K562 (cell line): ENCODE data around the gene SLC25A33. TPM values are rescaled to one million over a fixed set of nuclear protein-coding genes. Genes with fewer than 3 reads are reported as not detected.

Experiments used
- ARID4B ChIP-seq: sonication (generic); formaldehyde crosslinking; IDR thresholded peaks from 2 replicates; pipeline ENCODE4 v1.8.0; 2022; ENCODE audit warnings: mild to moderate bottlenecking, missing genetic modification reagents
- CTCF ChIP-seq, 3 experiments: IDR thresholded peaks in 2 of 3; conservative IDR thresholded peaks in 1 of 3; 2 replicates each; pipeline ENCODE4 v1.5.1; 2011 to 2012; ENCODE audit warnings: low read length in 3 of 3, mild to moderate bottlenecking in 3 of 3, control low read depth in 2 of 3, improper control_type of control experiment in 1 of 3, inconsistent platforms in 1 of 3, low read depth in 1 of 3, mixed read lengths in 1 of 3, moderate library complexity in 1 of 3; ENCODE audit not compliant: insufficient read depth in 2 of 3
- FOXK1 ChIP-seq: sonication (generic); formaldehyde crosslinking; IDR thresholded peaks from 2 replicates; pipeline ENCODE4 v1.8.0; 2022; ENCODE audit warnings: missing genetic modification reagents, mild to moderate bottlenecking, borderline replicate concordance
- JUN ChIP-seq, 2 experiments: sonication (generic) in 1 of 2; formaldehyde crosslinking in 1 of 2; IDR thresholded peaks; 2 replicates each; pipeline versions ENCODE4 v1.6.1 to v1.8.0; 2012 to 2022; ENCODE audit warnings: borderline replicate concordance in 2 of 2, mild to moderate bottlenecking in 2 of 2, improper control_type of control experiment in 1 of 2, low read depth in 1 of 2, low read length in 1 of 2, missing genetic modification reagents in 1 of 2
- KHSRP ChIP-seq: fragments of 450-650 bp; IDR thresholded peaks from 2 replicates; pipeline ENCODE4 v1.6.1; 2017
- MBD2 ChIP-seq: sonication (generic); IDR thresholded peaks from 2 replicates; pipeline ENCODE4 v1.6.1; 2016; ENCODE audit warnings: low read depth, borderline replicate concordance
- MCM7 ChIP-seq, 2 experiments: fragments of 450-650 bp; IDR thresholded peaks; 2 replicates each; pipeline ENCODE4 v1.6.1; 2016 to 2018
- MXI1 ChIP-seq: IDR thresholded peaks from 2 replicates; pipeline ENCODE4 v1.6.1; 2011; ENCODE audit warnings: low read depth, mild to moderate bottlenecking, improper control_type of control experiment, low read length
- NRF1 ChIP-seq, 2 experiments: fragments of 450-650 bp; IDR thresholded peaks in 1 of 2; conservative IDR thresholded peaks in 1 of 2; 2 replicates each; pipeline ENCODE4 v1.6.1; 2014; ENCODE audit warnings: mild to moderate bottlenecking in 2 of 2
- SRSF9 ChIP-seq: fragments of 200-400 bp; formaldehyde crosslinking; IDR thresholded peaks from 2 replicates; pipeline ENCODE4 v1.6.1; 2017; ENCODE audit warnings: low read depth, low read length, borderline replicate concordance
- VEZF1 ChIP-seq: fragments of 200-800 bp; sonication (Bioruptor generic); IDR thresholded peaks from 2 replicates; pipeline ENCODE4 v1.6.1; 2017; ENCODE audit warnings: missing genetic modification characterization, missing compliant biosample characterization
- ZBTB11 ChIP-seq, 3 experiments: fragments of 200-800 bp in 1 of 3; fragments of 250-450 bp in 1 of 3; fragments of 450-650 bp in 1 of 3; sonication (Bioruptor Pico) in 1 of 3; sonication (Bioruptor generic) in 1 of 3; formaldehyde crosslinking in 1 of 3; IDR thresholded peaks; 2 replicates each; pipeline versions ENCODE4 v1.6.1 to v1.8.0; 2016 to 2022; ENCODE audit warnings: mild to moderate bottlenecking in 2 of 3, missing genetic modification characterization in 2 of 3, missing compliant biosample characterization in 1 of 3, moderate library complexity in 1 of 3
- ZBTB7A ChIP-seq: IDR thresholded peaks from 2 replicates; pipeline ENCODE4 v1.6.1; 2011; ENCODE audit warnings: low read depth, mild to moderate bottlenecking, low read length, moderate library complexity, borderline replicate concordance; ENCODE audit not compliant: control insufficient read depth
- ZNF134 ChIP-seq: fragments of 250-450 bp; sonication (Bioruptor Pico); conservative IDR thresholded peaks from 2 replicates; pipeline ENCODE4 v1.4.0; 2020
- ZNF583 ChIP-seq: fragments of 250-450 bp; sonication (Bioruptor Pico); IDR thresholded peaks from 2 replicates; pipeline ENCODE4 v1.4.0; 2020
- polyA plus RNA-seq, 8 experiments: library from polyadenylated mRNA; depleted of rRNA in 4 of 8; stranded (reverse) in 5 of 8; unstranded in 3 of 8; fragments of >200 nt; fragmentation: Nextera tagmentation in 2 of 8; fragmentation: Illumina TruSeq in 1 of 8; extraction: Ambion mirVana in 2 of 8; extraction: Trizol in 1 of 8; gene quantifications; 2 replicates each; pipeline versions ENCODE4 v1.2.1 to v1.2.3, GENCODE V29; 2011 to 2014; ENCODE audit warnings: inconsistent platforms in 1 of 8, missing spikeins in 1 of 8
- total RNA-seq, 7 experiments: library from RNA; depleted of rRNA in 6 of 7; stranded (reverse); fragments of >200 nt in 6 of 7; fragmentation: Illumina TruSeq in 2 of 7; extraction: Trizol in 2 of 7; gene quantifications; 2 replicates each; pipeline versions ENCODE4 v1.2.1 to v1.2.3, GENCODE V29; 2011 to 2021; ENCODE audit warnings: low replicate concordance in 1 of 7

Gene SLC25A33
- total and polyA plus RNA-seq, 9 of the 15 experiments (the other 6 are each of a cell fraction or from before 2014, with no cell fraction given) = 3.2 to 23.5 (median 17.5) TPM

GRCh38 chr1:9588551-9589143, 49.4 kb downstream of the SLC25A33 start, which contains the start of gene TMEM201 (continued):
- peak; percentile 39; the same call in 1 of the 2 replicates for TF ChIP-seq ARID4B
- no peak for TF ChIP-seq SRSF9
- peak in 1 of 3 experiments; percentile 70; a peak in 2 of 6 replicates for TF ChIP-seq ZBTB11 (CRISPR knock-in tag; IDR thresholded peaks at IDR 0.05)
- peak; percentile 46 to 50; a peak in 2 of 4 replicates for TF ChIP-seq NRF1 (conservative IDR thresholded peaks at IDR 0.05 in 1 of 2, IDR thresholded peaks at IDR 0.05 in 1 of 2)
- TF ChIP-seq ZBTB7A = peak; percentile 39; the same call in 1 of the 2 replicates
- TF ChIP-seq MBD2 = no peak
- no peak for TF ChIP-seq FOXK1 (CRISPR knock-in tag)
- TF ChIP-seq ZNF134 (CRISPR knock-in tag) = no peak
- no peak for TF ChIP-seq ZNF583 (CRISPR knock-in tag)
- peak; percentile 69 to 91 (median 89) for TF ChIP-seq CTCF (IDR thresholded peaks at IDR 0.05 in 2 of 3, conservative IDR thresholded peaks at IDR 0.05 in 1 of 3; ENCODE audit: insufficient read depth in 2 of 3, low read depth in 1 of 3, low read length in 3 of 3)
- no peak for TF ChIP-seq MXI1
- TF ChIP-seq JUN (IDR thresholded peaks at IDR 0.05; ENCODE audit: borderline replicate concordance, low read depth, low read length) = no peak; the same call in 1 of the 2 replicates
- no peak for TF ChIP-seq JUN (CRISPR knock-in tag; IDR thresholded peaks at IDR 0.05; ENCODE audit: borderline replicate concordance)
- no peak for TF ChIP-seq MCM7 (IDR thresholded peaks at IDR 0.05)
- peak; percentile 92 for TF ChIP-seq VEZF1 (CRISPR knock-in tag)
- TF ChIP-seq KHSRP = no peak
